GM20431 (cell line): ENCODE results near the gene BTRC.

Experiments used
- in situ Hi-C: fragments of 300-500 bp; cut with MseI, MboI; formaldehyde crosslinking; loops from one replicate; pipeline ENCODE4 v1.15.0; 2020; ENCODE audit warnings: low sequenced_read_pairs; ENCODE audit not compliant: unreplicated experiment

BTRC gene

DNA sequence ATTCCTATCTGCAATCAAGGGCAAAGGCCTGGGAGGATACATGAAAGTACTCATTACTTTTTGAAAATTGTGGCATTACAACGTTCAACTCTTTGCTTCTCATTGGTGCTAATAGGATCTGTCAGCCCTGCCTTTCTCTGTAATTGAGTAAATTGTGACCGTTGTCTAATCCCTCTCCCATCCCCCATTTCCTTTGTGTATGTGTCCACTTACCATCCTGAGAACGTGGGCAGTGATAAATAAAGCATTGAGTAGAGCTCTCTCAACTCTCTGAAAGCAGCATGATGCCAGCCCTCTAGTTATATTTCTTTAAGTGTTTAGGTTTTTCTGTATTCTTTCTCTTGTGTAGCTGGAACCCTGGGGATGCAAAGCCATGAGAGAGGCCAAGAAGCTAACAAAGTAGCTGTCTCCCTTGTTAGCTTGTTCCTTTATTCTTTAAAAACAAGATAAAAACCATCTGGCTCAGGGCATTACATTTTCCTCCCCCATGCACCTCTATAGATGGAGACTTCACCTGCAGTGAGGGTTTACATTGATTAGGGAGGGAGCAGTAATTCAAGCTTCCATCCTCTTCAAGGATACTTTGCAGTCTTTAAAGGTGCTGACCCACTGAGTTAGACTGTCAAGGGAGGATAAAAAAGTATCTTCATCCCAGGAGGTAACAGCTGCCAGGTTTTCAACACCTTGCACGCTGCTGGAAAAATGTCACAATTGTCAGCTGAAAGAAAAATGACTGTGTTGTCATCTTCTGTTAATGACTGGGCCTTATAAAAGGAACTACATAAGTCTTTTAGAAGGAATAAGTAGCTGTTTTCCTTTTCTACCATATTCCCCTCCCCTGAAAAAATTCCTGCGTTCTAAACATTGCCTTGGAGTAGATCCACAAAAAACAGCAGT lies 112.3 kb downstream of the BTRC start:
- in situ Hi-C loops = no loop called here

DNA sequence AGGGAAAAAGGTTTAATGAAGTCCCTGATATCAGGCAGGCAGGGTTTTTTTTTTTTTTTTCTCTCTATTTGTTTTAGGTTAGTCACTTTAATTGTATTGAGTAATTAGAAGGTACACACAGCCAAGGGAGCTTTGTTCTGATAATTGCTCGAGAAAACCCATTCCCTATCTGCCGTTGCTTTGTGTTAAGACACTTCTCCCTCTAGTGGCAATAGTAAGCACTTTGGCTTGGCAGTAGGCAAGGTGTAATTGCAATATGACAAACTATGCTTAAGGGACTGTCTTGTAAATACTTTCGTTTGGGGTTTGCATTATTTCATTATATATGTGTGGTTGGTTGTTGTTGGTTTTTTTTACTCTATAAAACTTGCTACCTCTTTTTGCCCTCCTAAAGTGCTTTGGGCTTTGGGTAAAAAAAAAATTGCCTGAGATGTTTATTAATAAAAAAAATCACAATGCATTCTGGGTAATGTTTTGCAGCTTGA lies 113.4 kb downstream of the BTRC start:
- in situ Hi-C loops = no loop called here

DNA sequence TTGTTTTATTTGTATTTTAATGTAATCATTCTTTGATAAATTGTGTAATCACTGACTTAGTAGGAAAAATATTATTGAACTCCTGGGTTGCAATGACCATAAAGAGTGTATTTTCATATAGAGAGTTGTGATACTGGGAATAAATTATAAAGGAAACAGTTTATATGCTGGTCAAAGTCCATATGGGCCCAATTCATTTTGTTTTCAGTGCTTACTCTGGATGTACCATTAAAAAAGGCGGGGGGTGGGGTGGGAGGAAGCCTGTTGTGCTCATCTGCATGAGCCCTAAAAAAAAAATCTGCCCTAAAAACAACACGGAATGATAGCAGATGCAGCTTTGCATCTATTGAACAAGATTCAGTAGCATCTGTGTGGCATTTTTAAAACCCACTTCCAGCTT lies 114.2 kb downstream of the BTRC start:
- in situ Hi-C loops = no loop called here

DNA sequence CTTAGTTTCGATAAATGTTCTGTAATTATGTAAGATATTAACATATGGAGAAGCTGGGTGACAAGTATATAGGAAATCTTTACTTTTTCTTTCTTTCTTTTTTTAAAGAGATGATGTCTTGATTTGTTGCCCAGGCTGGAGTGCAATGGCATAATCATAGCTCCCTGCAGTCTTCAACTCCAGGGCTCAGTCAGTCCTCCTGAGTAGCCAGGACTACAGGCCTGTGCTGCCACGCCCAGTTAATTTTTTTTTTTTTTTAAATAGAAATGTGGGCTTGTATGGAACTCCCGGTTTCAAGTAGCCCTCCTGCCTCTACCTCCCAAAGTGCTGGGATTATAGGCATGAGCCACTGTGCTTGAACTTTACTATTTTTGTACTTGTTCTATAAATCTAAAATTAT lies 122.4 kb downstream of the BTRC start:
- in situ Hi-C loops = no loop called here

DNA sequence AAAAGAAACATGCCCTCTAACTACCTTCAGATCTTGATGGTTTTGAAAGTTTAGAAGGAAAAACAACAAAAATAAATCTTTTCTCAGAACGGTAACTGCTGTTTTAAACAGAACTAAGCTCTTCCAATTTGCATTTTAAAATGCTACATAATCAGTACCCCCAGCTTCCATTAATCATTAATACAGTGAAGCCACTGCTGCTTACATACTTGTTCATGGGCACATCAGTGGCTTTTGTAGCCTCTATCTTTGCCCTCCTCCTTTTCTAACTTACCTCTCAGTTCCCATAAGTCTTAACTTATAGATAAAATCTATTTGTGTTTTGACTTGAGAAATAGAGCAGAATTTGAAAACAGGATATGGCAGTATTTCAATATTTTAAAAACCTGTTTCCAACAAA lies 125.0 kb downstream of the BTRC start:
- in situ Hi-C loops = no loop called here

DNA sequence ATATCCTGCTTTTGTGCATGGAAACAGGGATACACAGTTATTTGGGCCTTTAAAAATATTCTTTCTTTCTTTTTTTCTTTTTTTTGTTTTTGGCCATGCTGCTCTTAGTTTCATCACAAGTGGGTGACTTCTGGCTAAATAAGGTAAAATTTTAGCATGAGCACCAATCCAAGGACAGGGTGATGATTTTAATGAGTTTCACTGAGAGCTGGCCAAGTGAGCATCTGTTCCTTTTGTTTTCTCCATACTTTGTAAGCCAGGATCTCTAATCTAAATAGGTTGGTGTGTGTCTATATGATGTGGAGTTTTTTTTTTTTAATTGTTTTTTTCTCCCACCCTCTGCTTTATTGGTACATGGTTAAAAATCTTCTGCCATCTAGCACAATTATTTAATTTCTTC lies 127.3 kb downstream of the BTRC start:
- in situ Hi-C loops = no loop called here

DNA sequence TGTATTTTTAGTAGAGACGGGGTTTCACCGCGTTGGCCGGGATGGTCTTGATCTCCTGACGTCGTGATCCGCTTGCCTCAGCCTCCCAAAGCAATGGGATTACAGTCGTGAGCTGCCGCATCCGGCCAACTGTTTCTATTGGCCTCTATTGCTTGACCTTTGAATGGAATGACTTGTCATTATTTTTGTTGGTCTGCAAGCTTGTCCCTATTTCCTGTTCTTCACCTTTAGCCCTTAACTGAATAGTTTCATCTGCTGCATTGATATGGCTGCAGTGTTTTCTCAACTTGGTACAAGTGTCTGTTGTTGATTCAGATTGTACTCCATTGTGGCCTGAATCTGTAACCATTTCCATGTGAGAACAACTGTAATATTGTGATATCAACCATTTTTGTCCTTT lies 128.6 kb downstream of the BTRC start:
- in situ Hi-C loops = no loop called here

DNA sequence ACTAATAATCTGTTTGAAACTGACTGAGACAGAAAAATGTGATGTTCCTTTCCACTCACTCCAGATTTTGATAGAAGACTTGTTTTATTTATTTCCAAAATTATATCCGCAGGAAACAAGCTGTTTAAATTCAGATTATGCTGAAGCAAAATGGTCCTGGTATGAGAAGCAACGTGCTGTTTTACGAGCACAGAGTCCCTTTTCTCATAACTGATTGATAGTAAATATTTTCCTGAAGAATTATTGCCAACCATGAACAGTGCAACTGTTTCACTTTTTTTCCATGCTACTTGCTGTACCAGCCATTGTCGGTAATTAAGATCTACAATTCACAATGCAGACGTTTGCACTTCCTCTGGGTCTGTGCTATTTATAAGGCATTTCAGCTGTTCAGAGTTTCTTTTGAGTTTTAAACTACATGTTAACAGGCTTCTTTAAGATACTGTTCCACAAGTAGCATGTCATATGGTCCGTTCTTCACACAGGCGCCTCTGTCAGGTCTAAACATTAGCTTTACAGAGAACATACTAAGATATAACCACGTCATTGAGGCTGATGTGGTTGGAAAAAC lies 130.3 kb downstream of the BTRC start:
- in situ Hi-C loops = no loop called here

DNA sequence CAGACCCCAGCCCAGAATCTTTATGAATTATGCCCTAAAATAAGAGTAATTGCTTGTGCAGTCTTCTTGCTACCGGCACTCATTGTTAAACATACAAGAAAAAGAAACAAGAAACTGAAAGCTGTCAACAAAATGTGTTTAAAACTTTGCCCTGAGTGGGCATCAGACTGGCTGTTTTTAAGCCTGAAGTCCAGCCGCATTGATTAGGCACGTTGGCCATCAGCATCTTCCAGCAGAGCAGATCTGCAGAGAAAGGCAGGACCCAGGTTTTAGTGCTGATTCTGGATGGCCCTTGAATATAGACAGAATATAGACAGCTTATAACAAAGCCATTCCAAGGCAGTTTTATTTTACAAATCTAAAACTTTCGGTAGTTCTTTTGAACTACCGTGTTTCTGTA lies 131.2 kb downstream of the BTRC start:
- in situ Hi-C loops = no loop called here

DNA sequence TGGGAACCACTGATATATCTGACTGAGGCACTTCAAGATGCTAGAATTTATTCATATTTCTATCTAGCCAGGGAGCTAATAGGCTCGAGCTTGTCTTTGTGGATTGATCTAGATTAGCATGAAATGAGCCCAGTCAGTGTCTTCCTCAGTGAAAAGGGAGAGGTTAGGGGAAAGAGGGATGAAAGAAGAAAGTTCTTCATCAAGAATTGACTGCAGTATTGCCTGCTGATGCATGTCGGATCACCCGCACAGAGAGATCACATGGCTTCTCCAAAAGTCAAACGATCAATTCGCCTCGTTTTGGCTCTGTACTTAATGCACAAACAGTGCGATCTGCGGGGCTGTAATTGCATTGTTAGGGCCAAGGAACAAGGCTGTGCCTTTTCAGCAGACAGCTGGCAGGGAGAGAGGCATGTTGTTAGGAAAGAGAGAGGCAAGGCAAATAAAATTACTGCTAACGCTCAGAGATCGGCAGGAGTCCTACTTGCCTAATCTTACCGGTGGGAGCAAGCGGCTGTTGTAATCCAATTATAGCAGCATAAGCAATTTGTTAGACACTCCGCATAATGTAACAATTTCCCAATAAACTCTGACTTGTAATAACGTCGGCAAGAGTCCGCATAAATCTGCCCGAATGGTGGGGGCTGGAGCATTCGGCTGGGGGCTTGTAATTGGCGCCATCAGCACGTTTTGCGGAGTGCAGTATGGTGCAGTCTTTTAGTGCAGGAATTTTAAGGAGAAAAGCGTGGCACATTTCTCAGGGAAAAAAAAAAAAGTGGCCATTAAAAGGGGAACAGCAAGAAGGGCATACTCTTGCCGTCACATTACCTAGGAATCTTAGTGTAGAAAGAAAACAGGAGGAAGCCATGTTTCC lies 132.0 kb downstream of the BTRC start:
- in situ Hi-C loops = no loop called here

DNA sequence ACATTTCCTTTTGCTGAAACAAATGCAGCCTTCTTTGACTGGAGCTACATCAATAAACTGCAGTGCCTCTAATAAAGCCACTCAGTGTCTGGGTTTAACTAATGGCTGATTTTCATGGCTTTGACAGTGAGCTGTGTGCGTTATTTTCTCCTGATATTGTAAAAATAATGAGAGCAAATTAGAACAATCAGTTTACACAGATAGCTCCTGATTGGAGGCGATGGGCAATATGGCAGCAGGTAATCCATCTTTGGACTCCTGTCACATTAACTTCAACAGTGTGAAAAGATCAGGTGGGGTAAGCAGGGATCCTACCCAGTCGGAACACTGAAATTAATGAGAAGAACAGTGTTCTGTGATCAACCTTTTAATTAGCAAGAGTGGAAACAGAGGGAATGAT lies 133.4 kb downstream of the BTRC start:
- in situ Hi-C loops = no loop called here

DNA sequence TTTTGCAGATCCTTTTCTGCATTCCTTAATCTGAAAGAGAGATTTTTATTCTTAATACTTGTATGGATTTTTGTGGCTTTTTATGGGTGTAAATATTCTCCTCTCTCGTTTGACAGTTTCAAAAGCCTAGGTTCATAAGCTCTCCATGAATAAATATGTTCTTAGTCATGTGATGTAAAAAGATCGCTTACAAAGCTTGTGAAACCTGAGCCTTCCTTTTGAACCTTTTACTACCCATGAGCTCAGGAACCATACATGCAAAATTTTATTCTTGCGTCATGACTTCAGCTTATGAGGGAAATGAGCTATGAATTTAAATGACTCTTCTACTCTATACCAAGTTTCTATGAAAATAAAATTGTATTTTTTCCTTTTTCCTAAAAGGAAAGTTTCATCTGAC lies 135.4 kb downstream of the BTRC start:
- in situ Hi-C loops = no loop called here

DNA sequence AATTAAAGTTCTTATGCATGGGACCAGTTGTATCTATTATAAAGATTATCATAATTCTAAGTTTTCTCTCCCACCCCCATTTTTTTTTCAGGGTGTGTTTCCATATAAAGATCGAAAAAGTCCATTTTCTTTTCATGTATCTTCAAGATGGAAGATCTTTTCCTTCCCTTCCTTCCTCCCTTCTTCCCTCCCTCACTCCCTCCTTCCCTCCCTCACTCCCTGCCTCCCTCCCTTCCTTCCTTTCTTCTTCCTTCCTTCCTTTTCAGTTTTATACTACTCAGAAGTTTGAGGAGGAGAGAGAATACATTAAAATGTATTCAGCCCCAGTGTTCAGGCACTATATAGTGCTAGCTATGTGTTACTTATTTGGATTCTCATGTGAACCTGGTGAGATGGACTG lies 136.1 kb downstream of the BTRC start:
- in situ Hi-C loops = no loop called here

DNA sequence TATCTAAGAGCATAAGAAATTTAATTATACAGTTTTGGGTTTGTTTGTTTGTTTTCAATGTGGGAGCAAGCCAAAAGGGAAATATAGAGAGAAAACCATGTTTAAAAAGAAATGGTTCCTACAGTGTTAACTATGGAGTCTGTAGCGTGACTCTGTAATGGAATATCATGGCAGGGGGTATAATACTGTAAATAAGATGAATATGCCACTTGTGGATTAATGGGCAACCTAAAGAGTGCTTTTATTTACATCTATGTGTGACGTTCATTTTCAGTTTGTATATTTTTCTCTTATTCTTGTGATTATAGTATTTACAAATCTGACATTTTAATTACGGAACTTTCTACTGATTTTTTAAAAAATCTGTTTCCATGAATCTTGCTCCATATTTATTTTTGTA lies 138.2 kb downstream of the BTRC start:
- in situ Hi-C loops = no loop called here

DNA sequence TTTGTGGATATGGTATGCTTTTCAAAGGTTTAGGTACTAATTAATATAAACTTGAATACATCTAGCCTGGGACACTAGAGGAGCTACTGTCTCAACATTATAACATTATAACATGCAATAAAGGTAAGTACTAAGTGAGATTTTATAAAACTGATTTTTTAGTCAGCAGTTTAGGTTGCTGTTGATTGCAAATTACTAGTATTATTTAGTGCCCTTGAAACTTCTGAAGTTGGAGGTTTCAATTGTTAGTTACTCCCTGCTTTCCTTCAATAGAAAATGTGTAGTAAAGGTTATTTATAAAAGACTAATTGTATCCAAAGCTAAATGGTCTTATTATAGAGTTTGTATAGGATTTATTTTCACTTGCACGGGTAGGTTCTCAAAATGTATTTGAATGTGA lies 138.8 kb downstream of the BTRC start:
- in situ Hi-C loops = no loop called here

DNA sequence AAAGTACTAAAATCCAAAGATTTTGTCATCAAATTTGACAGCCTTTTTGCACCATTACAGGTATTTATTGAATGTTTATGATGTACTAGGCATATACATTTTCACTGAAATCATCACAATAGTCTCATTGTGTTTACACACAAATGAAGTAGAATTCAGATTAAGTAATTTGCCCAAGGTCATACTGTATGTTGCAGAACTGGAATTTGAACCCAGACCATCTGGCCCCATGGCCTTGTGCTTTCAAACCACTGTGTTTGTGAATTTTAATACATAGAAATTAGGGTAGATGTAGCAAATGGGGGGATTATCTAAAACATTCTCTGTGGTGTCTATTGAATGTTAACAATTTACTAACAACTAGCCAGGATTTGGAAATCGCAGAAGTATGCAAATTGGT lies 139.3 kb downstream of the BTRC start:
- in situ Hi-C loops = no loop called here

DNA sequence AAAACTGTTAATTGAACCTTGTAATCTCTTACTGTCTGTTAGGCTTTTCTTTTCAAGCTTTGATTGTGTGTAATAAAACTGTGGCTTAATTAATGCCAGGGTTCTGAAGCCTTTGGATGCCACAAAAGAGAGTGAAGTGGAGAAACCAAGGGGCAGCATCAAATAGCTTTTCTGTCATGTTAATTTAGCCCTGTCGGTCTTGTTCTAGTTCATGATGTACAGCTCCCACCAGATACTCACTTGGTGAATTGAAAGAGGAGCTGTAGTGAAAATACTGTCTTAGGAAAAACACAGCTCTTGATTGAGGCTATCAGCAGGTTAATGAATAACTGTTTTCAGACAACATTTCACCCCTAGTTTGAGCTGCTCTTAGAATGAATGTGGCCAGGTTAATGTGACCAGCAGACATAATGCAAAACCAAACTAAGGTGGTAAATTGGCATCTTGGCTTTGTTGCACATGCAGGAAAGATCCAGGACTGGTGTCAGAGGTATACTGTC lies 139.9 kb downstream of the BTRC start:
- in situ Hi-C loops = no loop called here

DNA sequence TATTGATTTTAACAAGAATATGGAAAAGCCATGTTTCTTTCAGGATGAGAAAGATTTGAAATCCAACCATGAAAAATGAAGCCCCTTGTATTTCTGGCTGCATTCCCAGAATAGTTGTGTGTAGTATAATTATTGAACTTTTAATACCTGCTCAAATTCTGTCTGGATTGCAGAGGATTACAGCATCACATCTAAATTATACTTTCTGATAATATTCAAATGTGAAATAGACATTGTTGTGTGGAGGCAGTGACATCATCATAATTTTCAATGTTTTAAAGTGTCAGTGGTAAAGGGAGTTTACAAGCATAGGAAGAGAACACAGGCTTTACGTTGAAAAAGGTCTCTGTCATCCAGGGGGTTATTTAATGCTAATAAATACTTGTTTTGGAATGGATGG lies 140.7 kb downstream of the BTRC start:
- in situ Hi-C loops = no loop called here

DNA sequence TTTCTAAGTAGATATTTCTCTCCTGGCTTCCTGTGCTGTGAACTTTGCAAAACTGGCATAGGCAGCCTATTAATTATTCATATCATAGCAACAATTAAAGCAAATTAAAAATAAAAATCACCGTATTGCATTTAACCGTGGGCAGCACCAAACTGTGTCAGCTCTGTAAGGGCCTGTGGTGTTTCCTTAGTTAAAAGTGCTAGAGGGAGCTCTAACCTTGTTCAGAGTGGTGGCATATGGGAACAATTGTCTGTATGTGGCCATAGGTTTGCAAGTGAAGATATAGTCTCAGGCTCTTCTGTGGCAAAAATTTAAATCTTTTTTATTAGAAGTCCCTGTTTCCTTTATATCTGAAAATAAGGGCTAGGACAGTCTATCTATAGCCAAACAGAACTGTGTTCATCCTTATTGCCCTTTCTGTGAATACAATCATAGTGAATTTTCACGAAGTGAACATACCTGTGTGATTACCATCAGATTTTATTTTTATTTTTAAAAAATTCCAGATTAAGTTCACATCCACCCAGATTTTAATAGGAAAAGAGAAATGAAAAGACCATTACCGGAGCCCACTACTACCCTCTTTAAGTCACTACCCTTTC lies 141.5 kb downstream of the BTRC start:
- in situ Hi-C loops = no loop called here

DNA sequence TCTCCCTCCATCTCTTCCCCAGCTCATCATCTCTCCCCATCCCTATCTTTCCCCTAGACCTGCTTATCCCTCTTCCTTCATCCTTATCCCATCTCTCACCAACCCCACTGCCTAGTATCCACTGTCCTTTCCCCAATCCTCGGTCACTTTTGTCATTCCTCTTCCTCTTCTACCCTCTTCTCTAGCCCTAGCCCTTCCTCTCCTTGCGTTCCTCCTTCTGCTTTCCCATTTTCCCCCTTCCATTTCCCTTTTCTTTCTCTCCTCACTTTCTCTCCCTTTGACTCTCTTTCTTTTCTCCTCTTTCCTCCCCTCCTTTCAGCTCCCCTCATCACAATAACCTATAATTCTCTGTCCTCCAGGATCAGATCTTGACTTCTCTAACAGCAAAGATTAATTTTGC lies 150.5 kb downstream of the BTRC start:
- in situ Hi-C loops = no loop called here
